SJSA1 (cell line): ENCODE data around the gene TBXA2R. TPM values are rescaled to one million over a fixed set of nuclear protein-coding genes. Genes with fewer than 3 reads are reported as not detected.
"Not testable (repeated sequence)": the region's sequence is repeated elsewhere in the genome, so short reads cannot be mapped to it uniquely, and the experiment has no call there.

Experiments used
- DNase-seq, 2 experiments: peaks; one replicate each; pipeline ENCODE4 v3.0.0-alpha.2; 2015 to 2020; ENCODE audit warnings: low spot score in 2 of 2, low read depth in 1 of 2
- H3K27ac ChIP-seq: fragments of 250-450 bp; sonication (Bioruptor Pico); 2 replicates; pipeline ENCODE4 v1.5.1; 2020; ENCODE audit warnings: mild to moderate bottlenecking, moderate library complexity
- H3K27me3 ChIP-seq: fragments of 250-450 bp; sonication (Bioruptor Pico); replicated peaks from 2 replicates; pipeline ENCODE4 v1.5.1; 2020; ENCODE audit warnings: mild to moderate bottlenecking, moderate library complexity
- H3K36me3 ChIP-seq: fragments of 250-450 bp; sonication (Bioruptor Pico); 2 replicates; pipeline ENCODE4 v1.5.1; 2020; ENCODE audit warnings: mild to moderate bottlenecking
- H3K4me1 ChIP-seq: fragments of 250-450 bp; sonication (Bioruptor Pico); replicated peaks from 2 replicates; pipeline ENCODE4 v1.6.1; 2021; ENCODE audit warnings: mild to moderate bottlenecking
- H3K4me3 ChIP-seq: fragments of 250-450 bp; sonication (Bioruptor Pico); 2 replicates; pipeline ENCODE4 v1.5.1; 2020; ENCODE audit warnings: mild to moderate bottlenecking
- H3K9me3 ChIP-seq: fragments of 250-450 bp; sonication (Bioruptor Pico); replicated peaks from 2 replicates; pipeline ENCODE4 v1.5.1; 2020; ENCODE audit warnings: mild to moderate bottlenecking
- total RNA-seq: library from RNA; depleted of rRNA; stranded (reverse); fragments of >200 nt; shearing (Covaris generic); gene quantifications from 2 replicates; pipeline ENCODE4 v1.2.3, GENCODE V29; 2014; rRNA removed

The TBXA2R gene
- total RNA-seq: not detected in 2 replicates

DNA sequence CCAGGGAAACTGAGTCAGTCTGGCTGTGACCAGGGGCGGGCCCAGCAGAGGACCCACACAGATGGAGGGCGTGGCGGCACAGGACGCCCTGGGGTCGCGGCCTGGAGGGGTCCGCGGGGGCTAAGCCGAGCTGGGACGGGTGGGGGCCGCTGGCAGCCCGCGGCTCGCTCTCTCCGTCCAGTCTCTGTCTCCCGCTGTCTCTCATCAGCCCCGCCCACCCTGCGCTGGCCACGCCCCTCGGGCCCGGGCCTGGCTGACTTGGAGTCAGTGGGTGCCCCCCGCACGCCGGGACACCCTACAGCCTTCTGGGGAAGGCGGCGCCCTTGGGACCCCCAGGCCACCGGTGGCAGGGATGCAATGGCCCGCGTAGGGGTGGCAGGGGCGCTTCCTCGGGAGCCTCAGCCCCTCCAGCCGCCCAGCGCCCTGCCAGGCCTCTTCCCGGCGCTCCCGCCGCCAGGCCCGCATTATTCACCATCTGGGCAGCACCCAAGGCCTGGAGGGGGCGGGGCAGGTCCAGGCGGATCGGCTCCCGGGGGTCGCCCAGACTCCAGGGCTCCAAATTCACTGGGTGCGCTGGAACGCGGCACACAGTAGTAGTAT is at the start of gene TBXA2R:
Gene TBXA2R, minus strand, starts transcription at position 186 of the 600 bp plus-strand sequence. CDS start 6,241 bp downstream, outside the sequence.
- H3K9me3 ChIP-seq: no peaks in the 10 kb centered on the region
- DNase-seq: no peak
- H3K27ac ChIP-seq: no peak within 1 kb of the TSS
- H3K4me1 ChIP-seq: peaks cover 27% of the 10 kb centered on the region
- H3K36me3 ChIP-seq: peaks cover 22% of the 10 kb centered on the region
- H3K27me3 ChIP-seq: no peaks in the 10 kb centered on the region
- peak within 1 kb of the TSS; percentile 16 for H3K4me3 ChIP-seq

DNA sequence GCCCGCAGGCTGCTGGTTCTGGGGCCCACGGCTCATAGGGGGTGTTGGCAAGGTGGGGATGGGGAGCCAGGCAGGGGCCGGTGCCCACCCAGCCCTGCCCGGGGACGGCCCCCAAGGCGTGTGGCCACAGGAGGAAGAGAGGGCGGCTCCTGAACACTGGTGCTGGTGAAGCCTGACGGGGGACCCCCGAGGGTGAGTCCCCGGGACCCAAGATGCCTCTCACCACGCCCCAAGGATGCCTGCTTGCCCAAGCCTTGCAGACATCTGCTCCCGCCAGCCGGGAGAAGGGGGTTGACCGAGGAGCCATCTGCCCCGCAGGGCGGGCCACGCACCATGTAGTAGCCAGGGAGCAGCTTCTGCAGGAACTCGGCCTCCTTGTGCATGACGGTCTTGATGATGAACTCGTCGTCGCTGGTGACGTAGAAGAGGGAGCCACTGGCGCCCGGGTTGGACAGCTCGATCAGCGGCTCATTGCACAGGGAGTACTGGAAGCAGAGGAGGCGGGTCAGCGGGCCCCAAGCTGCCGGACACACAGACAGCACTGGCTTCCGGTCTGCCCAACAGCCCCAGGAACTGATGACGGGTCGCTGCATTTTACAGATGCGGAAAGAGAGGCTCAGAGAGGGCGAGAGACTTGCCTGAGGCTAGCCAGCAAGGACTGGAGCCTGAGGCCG is 49.5 kb upstream of the TBXA2R start:
- Histone ChIP-seq H3K4me3 (no peak overlapping the region), H3K36me3 (peaks cover 67% of the 10 kb centered on the region), H3K27ac (peak overlapping the region; percentile 31; the same call in 1 of the 2 replicates), H3K27me3 (no peaks in the 10 kb centered on the region), H3K9me3 (no peaks in the 10 kb centered on the region), H3K4me1 (peaks cover 15% of the 10 kb centered on the region)
- no peak for DNase-seq

DNA sequence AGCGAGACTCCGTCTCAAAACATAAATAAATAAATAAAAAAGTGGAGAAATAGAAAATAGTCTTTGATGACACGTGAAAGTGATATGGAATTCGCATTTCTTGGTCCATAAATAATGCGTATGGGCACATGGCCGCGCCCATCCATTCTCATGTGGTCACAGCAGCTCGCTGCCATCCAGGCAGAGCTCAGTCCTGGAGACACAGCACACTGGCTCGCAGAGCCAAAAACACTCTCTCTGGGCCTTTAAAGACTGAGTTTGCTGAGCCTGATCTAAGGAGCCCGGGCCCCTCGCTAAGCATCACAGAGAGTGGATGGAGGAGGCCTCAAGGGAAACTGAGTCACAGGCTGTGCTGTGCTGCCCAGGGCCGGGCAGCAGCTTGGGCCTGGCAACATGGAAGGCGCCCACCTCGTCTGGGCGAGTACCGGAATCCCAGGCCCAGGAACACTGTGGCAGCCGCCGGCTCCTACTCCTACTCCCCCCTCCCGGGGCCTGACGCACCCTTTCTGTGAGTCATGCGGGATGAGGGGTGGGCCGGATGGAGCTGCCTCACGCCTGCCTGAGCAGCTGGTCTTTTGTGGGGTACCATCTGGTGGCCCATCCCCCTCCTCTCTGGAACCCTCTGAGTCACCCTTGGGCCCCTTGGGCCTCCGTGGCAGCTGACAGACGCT is 48.9 kb upstream of the TBXA2R start:
- peak; percentile 89 to 95 for DNase-seq

DNA sequence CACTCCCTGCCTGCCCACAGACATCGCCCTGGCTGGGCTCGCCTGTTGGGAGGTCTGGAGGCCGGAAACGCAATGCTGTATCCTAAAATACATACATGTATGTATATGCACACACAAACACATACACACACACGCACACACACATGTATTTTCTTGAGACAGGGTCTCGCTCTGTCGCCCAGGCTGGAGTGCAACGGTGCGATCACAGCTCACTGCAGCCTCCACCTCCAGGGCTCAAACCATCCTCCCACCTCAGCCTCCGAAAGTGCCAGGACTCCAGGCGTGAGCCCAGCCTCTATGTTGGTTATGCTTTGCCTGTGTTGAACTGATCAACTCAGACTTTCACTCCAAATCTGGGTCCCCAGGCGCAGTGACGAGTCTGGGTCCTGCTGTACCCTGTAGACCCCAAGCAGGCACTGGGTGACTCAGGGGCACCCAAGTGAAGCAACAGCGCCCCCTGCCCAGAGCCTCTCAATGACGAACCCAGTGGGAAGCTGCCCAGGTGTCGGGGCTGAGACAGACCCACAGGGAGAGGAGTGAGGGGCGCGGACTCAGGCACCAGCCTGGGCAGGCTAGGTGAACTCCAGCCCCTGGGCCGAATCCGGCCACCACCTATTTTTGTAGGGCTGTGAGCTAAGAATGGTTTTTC is 47.3 kb upstream of the TBXA2R start:
- Histone ChIP-seq H3K27ac (no peak overlapping the region), H3K27me3 (no peaks in the 10 kb centered on the region), H3K4me3 (no peak overlapping the region), H3K9me3 (no peaks in the 10 kb centered on the region), H3K36me3 (peaks cover 63% of the 10 kb centered on the region), H3K4me1 (peaks cover 15% of the 10 kb centered on the region)
- DNase-seq: no peak

More for the DNA sequence above, 48.9 kb upstream of the TBXA2R start:
- Histone ChIP-seq H3K9me3 (no peaks in the 10 kb centered on the region), H3K4me3 (no peak overlapping the region), H3K4me1 (peaks cover 15% of the 10 kb centered on the region), H3K27me3 (no peaks in the 10 kb centered on the region), H3K36me3 (peaks cover 66% of the 10 kb centered on the region), H3K27ac (peak overlapping the region; percentile 68)

DNA sequence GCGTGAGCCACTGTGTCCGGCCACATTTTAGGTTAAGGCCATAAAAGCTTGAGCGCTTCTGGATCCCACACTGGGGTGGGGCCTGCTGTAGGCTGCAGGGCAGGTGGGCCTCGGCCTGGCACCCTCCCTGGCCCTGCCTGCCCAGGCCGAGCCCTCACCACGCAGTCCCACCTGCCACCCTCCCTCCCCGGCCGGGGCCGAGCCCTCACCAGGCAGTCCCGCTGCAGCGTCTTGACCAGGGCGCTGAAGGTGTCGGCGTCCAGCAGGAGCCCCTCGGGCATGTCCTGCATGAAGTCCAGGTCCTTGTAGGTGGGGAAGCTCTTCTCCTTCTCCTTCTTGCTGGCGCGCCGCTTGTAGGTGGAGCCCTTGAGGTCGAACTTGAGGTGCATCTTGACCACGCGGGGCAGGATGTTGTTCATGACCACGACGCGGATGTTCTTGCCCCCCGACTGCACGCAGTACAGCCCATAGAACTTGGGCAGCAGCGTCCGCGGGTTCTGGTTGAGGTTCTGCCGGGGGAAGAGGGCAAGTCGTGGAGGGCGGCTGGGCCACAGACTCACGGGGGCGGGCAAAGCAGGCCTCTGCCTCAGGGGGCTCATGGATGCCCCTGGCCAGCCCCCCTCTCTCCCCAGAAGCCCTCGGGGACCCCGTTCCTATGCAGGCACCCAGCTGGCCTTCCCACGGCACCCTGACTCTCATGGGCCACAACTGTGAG is 46.6 kb upstream of the TBXA2R start:
- Histone ChIP-seq H3K9me3 (no peaks in the 10 kb centered on the region), H3K36me3 (peaks cover 57% of the 10 kb centered on the region), H3K27ac (no peak overlapping the region)

DNA sequence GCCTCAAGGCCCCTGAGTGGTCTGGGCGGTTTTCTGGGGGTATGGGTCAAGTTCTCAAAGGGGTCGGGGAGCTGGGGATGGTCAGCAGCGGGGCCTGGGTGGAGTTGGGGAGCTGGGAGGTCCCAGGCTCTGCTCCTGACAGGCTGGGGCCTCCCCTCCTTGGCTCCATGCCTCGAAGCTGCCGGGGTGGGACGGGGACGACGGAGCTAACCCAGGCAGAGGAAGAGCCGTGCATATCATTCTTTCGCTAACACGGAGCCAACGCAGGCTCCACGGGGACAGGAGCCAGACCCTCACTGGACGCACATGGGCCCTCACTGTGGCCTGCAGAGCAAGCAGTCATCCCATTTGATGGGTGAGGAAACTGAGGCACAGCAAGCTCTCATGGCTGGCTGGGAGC is 45.7 kb upstream of the TBXA2R start:
- Histone ChIP-seq H3K27ac (no peak overlapping the region), H3K27me3 (no peaks in the 10 kb centered on the region), H3K4me1 (peaks cover 15% of the 10 kb centered on the region), H3K36me3 (peaks cover 51% of the 10 kb centered on the region), H3K4me3 (no peak overlapping the region), H3K9me3 (no peaks in the 10 kb centered on the region)
- DNase-seq: no peak

More for the DNA sequence above, 46.6 kb upstream of the TBXA2R start:
- no peak overlapping the region for H3K4me3 ChIP-seq
- no peaks in the 10 kb centered on the region for H3K27me3 ChIP-seq
- H3K4me1 ChIP-seq: peaks cover 15% of the 10 kb centered on the region
- no peak for DNase-seq

DNA sequence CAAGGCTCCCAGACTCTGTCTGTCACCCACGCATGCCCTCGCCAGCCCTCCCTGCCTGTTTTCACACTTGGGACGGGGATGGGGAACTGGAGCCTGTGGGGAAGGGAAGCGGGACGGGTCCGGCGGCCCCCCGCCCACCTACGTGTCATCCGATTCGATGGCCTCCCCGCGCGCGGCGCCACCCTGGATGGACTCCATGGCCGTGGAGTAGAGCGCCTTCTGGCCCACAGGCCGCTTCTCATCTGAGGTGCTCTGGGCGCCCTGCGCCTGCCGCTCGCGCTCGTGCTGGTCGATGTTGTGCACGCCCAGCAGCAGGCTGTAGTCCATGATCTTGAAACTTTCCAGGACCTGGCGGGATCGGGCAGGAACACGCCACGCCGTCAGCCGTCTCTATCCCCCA is 45.0 kb upstream of the TBXA2R start:
- Histone ChIP-seq H3K9me3 (no peaks in the 10 kb centered on the region), H3K27ac (no peak overlapping the region), H3K4me1 (peaks cover 15% of the 10 kb centered on the region), H3K36me3 (peaks cover 46% of the 10 kb centered on the region), H3K4me3 (no peak overlapping the region), H3K27me3 (no peaks in the 10 kb centered on the region)
- no peak for DNase-seq

DNA sequence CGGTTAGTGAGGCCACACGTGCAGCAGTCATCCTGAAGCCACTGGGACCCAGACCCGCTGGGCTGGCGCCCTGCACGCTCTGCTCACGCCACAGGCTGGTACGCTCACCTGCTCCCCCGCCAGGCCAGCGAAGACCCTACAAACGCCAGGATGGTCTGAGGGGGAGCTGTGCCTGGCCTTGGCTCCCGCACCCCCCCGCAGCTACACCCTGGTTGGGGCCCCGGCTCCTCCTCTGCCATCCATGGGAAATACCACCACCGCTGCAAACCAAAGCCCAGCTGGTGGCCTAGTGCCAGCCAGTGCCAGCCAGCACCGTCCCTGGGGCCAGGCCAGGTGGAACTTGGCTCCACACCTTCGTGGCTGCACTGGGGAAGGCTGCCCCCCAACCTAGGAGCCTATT is 43.2 kb upstream of the TBXA2R start:
- Histone ChIP-seq H3K27me3 (no peaks in the 10 kb centered on the region), H3K4me3 (no peak overlapping the region), H3K36me3 (peaks cover 43% of the 10 kb centered on the region), H3K27ac (no peak overlapping the region), H3K4me1 (peaks cover under 1% of the 10 kb centered on the region), H3K9me3 (no peaks in the 10 kb centered on the region)
- DNase-seq: no peak

DNA sequence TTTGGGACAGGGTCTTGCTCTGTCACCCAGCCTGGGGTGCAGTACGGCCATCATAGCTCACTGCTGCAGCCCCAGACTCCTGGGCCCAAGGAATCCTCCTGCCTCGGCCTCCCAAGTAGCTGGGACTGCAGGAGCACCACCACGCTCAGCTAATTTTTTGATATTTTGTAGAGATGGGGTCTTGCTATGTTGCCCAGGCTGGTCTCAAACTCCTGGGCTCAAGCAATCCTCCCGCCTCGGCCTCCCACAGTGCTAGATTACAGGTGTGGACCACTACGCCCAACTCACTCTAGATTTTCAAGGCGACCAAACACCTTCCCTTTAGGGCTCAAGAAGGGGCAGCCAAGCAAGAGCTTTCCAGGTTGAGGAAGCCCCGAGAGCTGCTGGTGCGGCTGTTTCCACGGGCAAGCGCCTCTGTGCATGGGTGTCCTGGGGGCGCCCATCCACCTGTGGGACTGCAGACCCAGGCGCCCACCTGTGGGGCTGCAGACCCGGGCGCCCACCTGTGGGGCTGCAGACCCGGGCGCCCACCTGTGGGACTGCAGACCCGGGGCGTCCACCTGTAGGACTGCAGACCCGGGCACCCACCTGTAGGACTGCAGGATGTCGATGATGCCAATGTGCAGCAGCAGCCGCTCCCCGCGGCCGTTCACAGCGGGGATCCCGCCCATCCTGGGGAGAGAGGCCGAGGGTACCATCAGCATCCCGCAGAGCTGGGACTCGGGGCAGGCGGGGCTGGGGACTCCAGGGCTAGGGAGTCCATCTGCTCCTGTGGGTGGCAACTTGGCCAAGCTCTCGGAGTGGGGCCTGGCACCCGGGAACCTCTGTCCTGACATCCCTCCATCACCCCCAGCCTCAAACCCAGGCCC is 41.6 kb upstream of the TBXA2R start:
- Histone ChIP-seq H3K4me1 (no peaks in the 10 kb centered on the region), H3K27me3 (no peaks in the 10 kb centered on the region), H3K4me3 (no peak overlapping the region), H3K9me3 (no peaks in the 10 kb centered on the region), H3K27ac (no peak overlapping the region), H3K36me3 (peaks cover 33% of the 10 kb centered on the region)
- no peak for DNase-seq

DNA sequence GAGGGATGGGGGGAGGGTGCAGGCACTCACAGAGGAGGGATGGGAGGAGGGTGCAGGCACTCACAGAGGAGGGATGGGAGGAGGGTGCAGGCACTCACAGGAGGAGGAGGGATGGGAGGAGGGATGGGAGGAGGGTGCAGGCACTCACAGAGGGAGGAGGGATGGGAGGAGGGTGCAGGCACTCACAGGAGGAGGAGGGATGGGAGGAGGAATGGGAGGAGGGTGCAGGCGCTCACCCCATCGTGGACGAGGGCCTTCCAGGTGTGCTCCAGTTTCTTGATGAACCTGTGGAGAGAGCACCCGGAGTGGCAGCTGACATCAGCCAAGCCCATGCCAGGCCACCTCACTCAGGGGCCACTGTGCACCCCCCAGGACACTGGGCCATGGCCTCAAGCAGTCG is 40.4 kb upstream of the TBXA2R start:
- DNase-seq, H3K27ac ChIP-seq, H3K4me1 ChIP-seq, H3K4me3 ChIP-seq, H3K27me3 ChIP-seq, H3K9me3 ChIP-seq: not testable (repeated sequence)
- H3K36me3 ChIP-seq: peaks cover 29% of the 10 kb centered on the region

DNA sequence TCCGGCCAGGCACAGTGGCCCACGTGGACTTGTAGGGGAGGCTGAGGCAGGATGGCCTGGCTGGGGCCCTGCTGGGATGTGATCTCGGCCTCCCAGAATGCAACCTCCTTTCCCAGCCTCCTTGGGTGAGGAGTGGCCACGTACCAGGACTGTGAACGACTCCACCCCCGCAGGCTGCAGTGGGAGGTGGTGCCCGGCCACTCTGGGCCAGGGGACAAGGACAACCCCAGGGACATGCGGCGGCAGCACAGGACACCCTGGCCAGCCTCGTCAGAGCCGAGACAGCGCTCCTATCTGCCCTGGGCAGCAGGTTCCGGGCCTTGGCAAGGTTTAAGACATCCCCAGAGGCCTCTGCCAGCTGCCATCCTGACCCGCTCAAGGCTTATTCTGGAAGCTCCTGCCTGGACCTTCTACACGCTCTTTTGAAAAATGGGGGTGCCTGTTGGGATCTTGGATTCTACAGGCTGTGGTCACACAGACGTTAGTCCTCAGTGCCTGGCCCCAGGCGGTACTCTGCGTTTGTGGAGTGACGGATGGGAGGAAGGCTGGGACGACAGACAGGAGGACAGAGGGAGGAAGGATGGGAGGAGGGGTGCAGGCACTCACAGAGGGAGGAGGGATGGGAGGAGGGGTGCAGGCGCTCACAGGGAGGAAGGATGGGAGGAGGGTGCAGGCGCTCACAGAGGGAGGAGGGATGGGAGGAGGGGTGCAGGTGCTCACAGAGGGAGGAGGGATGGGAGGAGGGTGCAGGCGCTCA is 39.8 kb upstream of the TBXA2R start:
- Histone ChIP-seq H3K4me3 (no peak overlapping the region), H3K9me3 (no peaks in the 10 kb centered on the region), H3K27ac (no peak overlapping the region), H3K27me3 (no peaks in the 10 kb centered on the region), H3K4me1 (no peaks in the 10 kb centered on the region), H3K36me3 (peaks cover 23% of the 10 kb centered on the region; the same call in 1 of the 2 replicates)
- no peak for DNase-seq

DNA sequence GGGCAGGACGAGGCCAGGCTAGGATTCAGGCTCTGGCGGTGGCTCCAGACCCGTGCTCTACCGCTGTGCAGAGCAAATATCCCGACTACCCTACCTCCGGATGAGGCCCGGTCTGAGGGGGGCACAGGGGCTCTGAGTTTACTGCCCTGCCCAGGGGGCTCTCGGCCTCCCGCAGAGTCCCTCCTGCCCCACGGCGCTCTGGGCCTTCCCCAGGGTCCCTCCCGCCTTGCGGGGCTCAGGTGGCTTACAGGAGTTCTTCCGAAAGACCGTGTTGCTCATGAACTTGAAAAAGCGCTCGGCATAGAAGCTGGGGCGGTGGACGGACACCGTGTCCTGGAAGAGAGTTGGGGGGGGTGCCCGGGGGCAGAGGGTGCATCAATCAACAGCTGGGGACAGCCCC is 39.1 kb upstream of the TBXA2R start:
- Histone ChIP-seq H3K27ac (no peak overlapping the region), H3K27me3 (no peaks in the 10 kb centered on the region), H3K36me3 (peaks cover 18% of the 10 kb centered on the region; the same call in 1 of the 2 replicates), H3K9me3 (no peaks in the 10 kb centered on the region), H3K4me3 (no peak overlapping the region), H3K4me1 (no peaks in the 10 kb centered on the region)
- DNase-seq: no peak
